Bronchial epithelial cell (primary cell): ENCODE results near the gene FNDC3B. TPM values are rescaled to one million over a fixed set of nuclear protein-coding genes. Genes with fewer than 3 reads are reported as not detected.

Source experiments
- DNase-seq: peaks from one replicate; pipeline ENCODE4 v3.0.0-alpha.2; 2010; ENCODE audit warnings: low read depth
- FAIRE-seq: peaks from 2 replicates; lab custom pipeline; 2011; peaks lifted over from hg19 to GRCh38; lab: Jason Lieb, UNC
- H3K27me3 ChIP-seq: 2 replicates; pipeline ENCODE4 v1.5.1; 2011; ENCODE audit warnings: low read length; ENCODE audit not compliant: control insufficient read depth, insufficient read depth
- H3K36me3 ChIP-seq: 2 replicates; pipeline ENCODE4 v1.5.1; 2011; ENCODE audit warnings: low read length; ENCODE audit not compliant: control insufficient read depth, insufficient read depth
- H3K4me3 ChIP-seq: 2 replicates; pipeline ENCODE4 v1.5.1; 2011; ENCODE audit warnings: mild to moderate bottlenecking, low read depth, low read length, control low read depth
- total RNA-seq: library from RNA; depleted of rRNA; stranded (reverse); fragments of >200 nt; gene quantifications from 2 replicates; pipeline ENCODE4 v1.2.1, GENCODE V29; 2014
- TF ChIP-seq, protein P1 (sequence below): IDR thresholded peaks from 2 replicates; pipeline ENCODE4 v1.5.1; 2011; ENCODE audit warnings: mild to moderate bottlenecking, moderate library complexity, low read length, control low read depth, inconsistent platforms; ENCODE audit not compliant: insufficient read depth, severe bottlenecking

FNDC3B gene
- total RNA-seq, 1 donor from 2014 or later: 39.2 TPM

GRCh38 chr3:172325461-172325860, 286.1 kb downstream of the FNDC3B start:
- H3K4me3 ChIP-seq: no peak overlapping the region
- DNase-seq (no peak), FAIRE-seq (no peak)
- TF ChIP-seq, protein P1, sequence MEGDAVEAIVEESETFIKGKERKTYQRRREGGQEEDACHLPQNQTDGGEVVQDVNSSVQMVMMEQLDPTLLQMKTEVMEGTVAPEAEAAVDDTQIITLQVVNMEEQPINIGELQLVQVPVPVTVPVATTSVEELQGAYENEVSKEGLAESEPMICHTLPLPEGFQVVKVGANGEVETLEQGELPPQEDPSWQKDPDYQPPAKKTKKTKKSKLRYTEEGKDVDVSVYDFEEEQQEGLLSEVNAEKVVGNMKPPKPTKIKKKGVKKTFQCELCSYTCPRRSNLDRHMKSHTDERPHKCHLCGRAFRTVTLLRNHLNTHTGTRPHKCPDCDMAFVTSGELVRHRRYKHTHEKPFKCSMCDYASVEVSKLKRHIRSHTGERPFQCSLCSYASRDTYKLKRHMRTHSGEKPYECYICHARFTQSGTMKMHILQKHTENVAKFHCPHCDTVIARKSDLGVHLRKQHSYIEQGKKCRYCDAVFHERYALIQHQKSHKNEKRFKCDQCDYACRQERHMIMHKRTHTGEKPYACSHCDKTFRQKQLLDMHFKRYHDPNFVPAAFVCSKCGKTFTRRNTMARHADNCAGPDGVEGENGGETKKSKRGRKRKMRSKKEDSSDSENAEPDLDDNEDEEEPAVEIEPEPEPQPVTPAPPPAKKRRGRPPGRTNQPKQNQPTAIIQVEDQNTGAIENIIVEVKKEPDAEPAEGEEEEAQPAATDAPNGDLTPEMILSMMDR: no peak
- peaks cover 10% of the 10 kb centered on the region for H3K36me3 ChIP-seq
- H3K27me3 ChIP-seq: no peaks in the 10 kb centered on the region

- FAIRE-seq (no peak), DNase-seq (no peak)
- H3K4me3 ChIP-seq: no peak overlapping the region
- TF ChIP-seq, protein P1: no peak
- H3K36me3 ChIP-seq: peaks cover 12% of the 10 kb centered on the region
- no peaks in the 10 kb centered on the region for H3K27me3 ChIP-seq
Measured at GRCh38 chr3:172326993-172327392, 287.6 kb downstream of the FNDC3B start.

- Histone ChIP-seq H3K27me3 (no peaks in the 10 kb centered on the region), H3K4me3 (no peak overlapping the region), H3K36me3 (peaks cover 12% of the 10 kb centered on the region)
- TF ChIP-seq, protein P1: no peak
- FAIRE-seq (no peak), DNase-seq (no peak)
Measured at GRCh38 chr3:172328282-172328681, 288.9 kb downstream of the FNDC3B start.

DNA sequence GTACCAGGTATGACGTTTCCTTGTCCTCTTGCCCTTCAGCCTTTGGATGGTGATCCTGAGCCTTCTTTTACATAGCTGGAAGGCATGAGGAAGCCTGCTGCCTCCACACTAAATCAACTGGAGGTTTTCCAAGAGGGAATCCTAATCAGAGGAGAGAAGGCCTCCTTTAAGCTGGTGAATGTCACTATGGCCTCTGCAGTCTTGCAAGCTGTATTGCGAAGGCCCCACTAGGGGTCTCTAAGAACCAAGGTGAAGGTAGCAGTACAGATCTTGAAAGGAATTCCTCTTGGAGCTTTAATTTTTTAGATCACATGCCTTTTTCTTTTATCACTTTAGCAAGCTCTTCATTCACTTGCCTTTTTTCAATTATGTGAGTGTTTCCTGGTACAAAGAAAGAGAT, 289.7 kb downstream of the FNDC3B start:
- TF ChIP-seq, protein P1: no peak
- Histone ChIP-seq H3K4me3 (no peak overlapping the region), H3K27me3 (no peaks in the 10 kb centered on the region), H3K36me3 (peaks cover 17% of the 10 kb centered on the region)
- FAIRE-seq (no peak), DNase-seq (no peak)

- FAIRE-seq (no peak), DNase-seq (no peak)
- TF ChIP-seq, protein P1: no peak
- Histone ChIP-seq H3K36me3 (peaks cover 16% of the 10 kb centered on the region), H3K4me3 (no peak overlapping the region), H3K27me3 (no peaks in the 10 kb centered on the region)
Measured at GRCh38 chr3:172330413-172330812, 291.0 kb downstream of the FNDC3B start.
